Hepatocyte (in vitro differentiated cells): ENCODE results near the gene C11orf68. TPM values are rescaled to one million over a fixed set of nuclear protein-coding genes. Genes with fewer than 3 reads are reported as not detected.

Experiments
- DNase-seq: peaks from one replicate; pipeline ENCODE4 v3.0.0-alpha.2; 2016; ENCODE audit warnings: low spot score
- H2AFZ ChIP-seq: fragments of 200-600 bp; sonication (generic); 2 replicates; pipeline ENCODE4 v1.6.0; 2016; ENCODE audit warnings: antibody characterized with exemption, mild to moderate bottlenecking
- H3K27ac ChIP-seq: fragments of 200-600 bp; sonication (generic); 2 replicates; pipeline ENCODE4 v1.5.1; 2016; ENCODE audit warnings: mild to moderate bottlenecking
- H3K27me3 ChIP-seq: fragments of 200-600 bp; sonication (generic); 2 replicates; pipeline ENCODE4 v1.6.1; 2016
- H3K36me3 ChIP-seq: fragments of 200-600 bp; sonication (generic); replicated peaks from 2 replicates; pipeline ENCODE4 v1.5.1; 2016; ENCODE audit warnings: low read depth; ENCODE audit not compliant: insufficient read depth
- H3K4me1 ChIP-seq: fragments of 200-600 bp; sonication (generic); 2 replicates; pipeline ENCODE4 v1.5.1; 2016; ENCODE audit warnings: mild to moderate bottlenecking, moderate library complexity; ENCODE audit not compliant: insufficient read depth
- H3K4me2 ChIP-seq: fragments of 200-600 bp; sonication (generic); 2 replicates; pipeline ENCODE4 v1.6.0; 2016
- H3K4me3 ChIP-seq: fragments of 200-600 bp; sonication (generic); 2 replicates; pipeline ENCODE4 v1.5.1; 2016; ENCODE audit warnings: mild to moderate bottlenecking
- H3K79me2 ChIP-seq: fragments of 200-600 bp; sonication (generic); 2 replicates; pipeline ENCODE4 v1.6.0; 2017; ENCODE audit warnings: mild to moderate bottlenecking
- H3K9me2 ChIP-seq: fragments of 200-600 bp; sonication (generic); replicated peaks from 2 replicates; pipeline ENCODE4 v1.6.0; 2017; ENCODE audit warnings: mild to moderate bottlenecking; ENCODE audit not compliant: insufficient read depth
- H3K9me3 ChIP-seq: fragments of 200-600 bp; sonication (generic); 2 replicates; pipeline ENCODE4 v1.5.1; 2016; ENCODE audit warnings: low read depth, mild to moderate bottlenecking
- H4K20me1 ChIP-seq: fragments of 200-600 bp; sonication (generic); 2 replicates; pipeline ENCODE4 v1.6.0; 2016; ENCODE audit warnings: mild to moderate bottlenecking; ENCODE audit not compliant: insufficient read depth, poor library complexity, severe bottlenecking
- EZH2 ChIP-seq: fragments of 200-600 bp; sonication (generic); IDR thresholded peaks from 2 replicates; pipeline ENCODE4 v1.6.1; 2016; ENCODE audit warnings: antibody characterized with exemption, mild to moderate bottlenecking, borderline replicate concordance
- EZH2phosphoT487 ChIP-seq: fragments of 200-600 bp; sonication (generic); IDR thresholded peaks from one replicate; pipeline ENCODE4 v1.6.1; 2018; ENCODE audit warnings: antibody characterized with exemption, mild to moderate bottlenecking, low read depth, moderate library complexity; ENCODE audit not compliant: unreplicated experiment, severe bottlenecking
- whole genome bisulfite sequencing: methylation state at CpG from one replicate; pipeline ENCODE4 v1.1.6; 2016; ENCODE audit warnings: low lambda C conversion rate; ENCODE audit errors: missing lambda C conversion rate; 5-methylcytosine and 5-hydroxymethylcytosine counted together
- polyA plus RNA-seq: library from polyadenylated mRNA; unstranded; fragments of >200 nt; fragmentation: Nextera tagmentation; extraction: Ambion mirVana; gene quantifications from 2 replicates; pipeline ENCODE4 v1.2.1, GENCODE V29; 2016
- total RNA-seq: library from RNA; depleted of rRNA; stranded (reverse); fragments of >200 nt; gene quantifications from 2 replicates; pipeline ENCODE4 v1.2.3, GENCODE V29; 2014
- TF ChIP-seq, protein P1 (sequence below): fragments of 200-600 bp; sonication (generic); IDR thresholded peaks from 2 replicates; pipeline ENCODE4 v1.5.1; 2016; ENCODE audit warnings: antibody characterized with exemption, mild to moderate bottlenecking; ENCODE audit not compliant: poor library complexity

C11orf68 gene
- total and polyA plus RNA-seq, 2 experiments from 2014 or later, result 26.3 to 59.3 TPM

DNA sequence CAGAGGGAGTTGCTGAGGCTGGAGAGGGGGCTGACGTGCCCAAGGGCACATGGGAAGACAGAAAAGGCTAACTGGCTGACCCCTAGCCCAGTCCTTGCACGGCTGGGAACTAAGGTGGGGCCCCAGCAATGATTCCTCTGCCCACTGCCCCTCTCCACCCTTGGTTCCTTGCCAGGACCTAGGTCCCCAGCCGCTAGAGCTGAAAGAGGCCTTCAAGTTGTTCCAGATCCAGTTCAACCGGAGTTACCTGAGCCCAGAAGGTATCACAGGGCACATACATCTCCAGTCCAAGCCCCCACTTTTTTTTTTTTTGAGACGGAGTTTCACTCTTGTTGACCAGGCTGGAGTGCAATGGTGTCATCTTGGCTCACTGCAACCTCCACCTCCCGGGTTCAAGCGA, 38.8 kb downstream of the C11orf68 start:
- H3K9me2 ChIP-seq, result no peaks in the 10 kb centered on the region
- H3K4me2 ChIP-seq, result no peak overlapping the region
- H3K27ac ChIP-seq, result no peak overlapping the region

GRCh38 chr11:65879617-65880016, 39.2 kb downstream of the C11orf68 start, which contains the start of gene CTSW:
Gene CTSW, plus strand, starts transcription at chr11:65879837. Its CDS starts 18 bp downstream, at chr11:65879855.
- Histone ChIP-seq H3K4me3 (no peak within 1 kb of the TSS), H4K20me1 (no peaks in the 10 kb centered on the region), H3K4me2 (no peak within 1 kb of the TSS), H3K27me3 (no peaks in the 10 kb centered on the region), H3K9me2 (no peaks in the 10 kb centered on the region), H2AFZ (no peak within 1 kb of the TSS), H3K4me1 (no peaks in the 10 kb centered on the region), H3K27ac (no peak within 1 kb of the TSS), H3K36me3 (no peaks in the 10 kb centered on the region), H3K9me3 (no peaks in the 10 kb centered on the region), H3K79me2 (no peaks in the 10 kb centered on the region)
- WGBS, result 82% methylated on average over 7 of the region's 7 CpGs
- DNase-seq, result no peak
- TF ChIP-seq EZH2phosphoT487 (no peak), EZH2 (no peak)
- TF ChIP-seq, protein P1, sequence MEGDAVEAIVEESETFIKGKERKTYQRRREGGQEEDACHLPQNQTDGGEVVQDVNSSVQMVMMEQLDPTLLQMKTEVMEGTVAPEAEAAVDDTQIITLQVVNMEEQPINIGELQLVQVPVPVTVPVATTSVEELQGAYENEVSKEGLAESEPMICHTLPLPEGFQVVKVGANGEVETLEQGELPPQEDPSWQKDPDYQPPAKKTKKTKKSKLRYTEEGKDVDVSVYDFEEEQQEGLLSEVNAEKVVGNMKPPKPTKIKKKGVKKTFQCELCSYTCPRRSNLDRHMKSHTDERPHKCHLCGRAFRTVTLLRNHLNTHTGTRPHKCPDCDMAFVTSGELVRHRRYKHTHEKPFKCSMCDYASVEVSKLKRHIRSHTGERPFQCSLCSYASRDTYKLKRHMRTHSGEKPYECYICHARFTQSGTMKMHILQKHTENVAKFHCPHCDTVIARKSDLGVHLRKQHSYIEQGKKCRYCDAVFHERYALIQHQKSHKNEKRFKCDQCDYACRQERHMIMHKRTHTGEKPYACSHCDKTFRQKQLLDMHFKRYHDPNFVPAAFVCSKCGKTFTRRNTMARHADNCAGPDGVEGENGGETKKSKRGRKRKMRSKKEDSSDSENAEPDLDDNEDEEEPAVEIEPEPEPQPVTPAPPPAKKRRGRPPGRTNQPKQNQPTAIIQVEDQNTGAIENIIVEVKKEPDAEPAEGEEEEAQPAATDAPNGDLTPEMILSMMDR, result no peak

More for the DNA sequence above, 38.8 kb downstream of the C11orf68 start:
- peaks cover 2% of the 10 kb centered on the region for H3K79me2 ChIP-seq
- H3K36me3 ChIP-seq, result no peaks in the 10 kb centered on the region
- no peaks in the 10 kb centered on the region for H3K27me3 ChIP-seq
- H3K4me3 ChIP-seq, result no peak overlapping the region
- no peak overlapping the region for H2AFZ ChIP-seq
- TF ChIP-seq, protein P1, result no peak
- TF ChIP-seq EZH2, result no peak
- TF ChIP-seq EZH2phosphoT487, result no peak
- 87% methylated on average over 7 of the region's 7 CpGs for whole genome bisulfite sequencing
- DNase-seq, result no peak
- no peaks in the 10 kb centered on the region for H4K20me1 ChIP-seq
- no peaks in the 10 kb centered on the region for H3K4me1 ChIP-seq
- H3K9me3 ChIP-seq, result no peaks in the 10 kb centered on the region

DNA sequence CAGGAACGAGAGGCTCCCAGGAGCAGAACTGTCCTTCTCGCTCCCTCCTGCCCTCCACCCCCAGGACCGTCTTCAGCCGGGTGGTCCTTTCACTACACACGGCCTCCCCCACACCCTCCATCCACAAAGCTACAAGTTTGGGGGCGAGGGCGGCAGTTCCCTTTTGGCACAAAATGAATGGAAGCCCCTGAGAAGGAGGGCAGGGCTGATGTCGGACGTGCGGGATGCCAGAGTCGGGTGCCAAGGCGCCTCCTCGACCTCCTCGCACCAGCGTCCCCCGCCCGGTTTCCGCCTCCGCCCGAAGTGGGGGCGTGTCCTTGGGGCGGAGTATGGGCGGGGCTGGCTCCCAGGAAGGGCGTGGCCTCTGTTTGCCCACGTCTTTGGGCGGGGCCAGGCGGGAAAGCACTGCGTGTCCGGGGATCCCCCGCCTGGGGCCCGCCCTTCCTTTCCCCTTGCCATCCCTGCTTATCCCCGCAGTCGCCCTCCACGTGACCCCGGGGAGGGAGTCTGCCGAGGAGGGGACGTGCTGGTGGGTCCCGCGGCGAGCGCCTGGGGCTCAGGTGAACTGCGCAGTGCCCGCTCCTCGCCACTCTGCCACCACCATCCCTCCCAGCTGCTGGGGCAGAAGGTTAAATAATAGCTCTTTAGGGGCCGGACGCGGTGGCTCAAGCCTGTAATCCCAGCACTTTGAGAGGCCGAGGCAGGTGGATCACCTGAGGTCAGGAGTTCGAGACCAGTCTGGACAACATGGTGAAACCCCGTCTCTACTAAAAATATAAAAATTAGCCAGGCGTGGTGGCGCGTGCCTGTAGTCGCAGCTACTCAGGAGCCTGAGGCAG, 45.3 kb downstream of the C11orf68 start:
- H3K4me3 ChIP-seq, result peak overlapping the region; percentile 58
- H3K27ac ChIP-seq, result peak overlapping the region; percentile 80
- H3K36me3 ChIP-seq, result no peaks in the 10 kb centered on the region
- DNase-seq, result peak; percentile 98
- no peaks in the 10 kb centered on the region for H3K9me2 ChIP-seq
- peak overlapping the region; percentile 52 for H2AFZ ChIP-seq
- no peak for TF ChIP-seq EZH2
- TF ChIP-seq EZH2phosphoT487, result no peak
- TF ChIP-seq, protein P1, result no peak
- no peaks in the 10 kb centered on the region for H3K79me2 ChIP-seq
- H4K20me1 ChIP-seq, result no peaks in the 10 kb centered on the region
- H3K4me2 ChIP-seq, result peak overlapping the region; percentile 99
- no peaks in the 10 kb centered on the region for H3K9me3 ChIP-seq
- no peaks in the 10 kb centered on the region for H3K4me1 ChIP-seq
- no peaks in the 10 kb centered on the region for H3K27me3 ChIP-seq
- WGBS, result 15% methylated on average over 39 of the region's 54 CpGs
